Right lung (tissue), 5 donors: ENCODE data around the gene METTL16. TPM values are rescaled to one million over a fixed set of nuclear protein-coding genes. Genes with fewer than 3 reads are reported as not detected.

Experiments
- DNase-seq, 2 donors: peaks; one replicate each; pipeline ENCODE4 v3.0.0-alpha.2; 2013
- polyA plus RNA-seq, 5 donors: library from polyadenylated mRNA; unstranded; fragments of 120-200 nt; gene quantifications; one replicate each; pipeline versions ENCODE4 v1.2.1 to v1.2.3, GENCODE V29; 2013; ENCODE audit warnings: inconsistent platforms in 1 of 5, low replicate concordance in 1 of 5; ENCODE audit not compliant: insufficient read length in 5 of 5, insufficient read depth in 1 of 5

METTL16 gene
- polyA plus RNA-seq, 5 donors: 36.2 to 44.9 (median 38.7) TPM

GRCh38 chr17:2415081-2415480, 96.6 kb downstream of the METTL16 start:
- DNase-seq: no peak

GRCh38 chr17:2414446-2415064, 97.1 kb downstream of the METTL16 start:
- DNase-seq: no peak

GRCh38 chr17:2412561-2413021, 99.1 kb downstream of the METTL16 start:
- no peak for DNase-seq

- no peak for DNase-seq
Measured at GRCh38 chr17:2410951-2411350, 100.7 kb downstream of the METTL16 start.

- no peak for DNase-seq
Measured at GRCh38 chr17:2406903-2407790, 104.5 kb downstream of the METTL16 start.

GRCh38 chr17:2406271-2406902, 105.3 kb downstream of the METTL16 start:
- no peak for DNase-seq

- DNase-seq: no peak
Measured at GRCh38 chr17:2405247-2405926, 106.3 kb downstream of the METTL16 start.

GRCh38 chr17:2403044-2403443, 108.6 kb downstream of the METTL16 start:
- no peak for DNase-seq

GRCh38 chr17:2402544-2402943, 109.1 kb downstream of the METTL16 start:
- no peak for DNase-seq

GRCh38 chr17:2401426-2402221, 110.1 kb downstream of the METTL16 start:
- DNase-seq: peak; percentile 99 to 100

- DNase-seq: peak in 1 of 2 donors; percentile 94
Measured at GRCh38 chr17:2400877-2401425, 110.7 kb downstream of the METTL16 start, which contains the start of gene MNT. Gene MNT, minus strand, starts transcription at chr17:2401060. Its CDS starts 348 bp downstream, at chr17:2400712.

- DNase-seq: no peak
Measured at GRCh38 chr17:2400474-2400866, 111.2 kb downstream of the METTL16 start.

- DNase-seq: peak; percentile 97
Measured at GRCh38 chr17:2399572-2400473, 111.9 kb downstream of the METTL16 start.

- peak in 1 of 2 donors; percentile 45 for DNase-seq
Measured at GRCh38 chr17:2398655-2399571, 112.8 kb downstream of the METTL16 start.

- no peak for DNase-seq
Measured at GRCh38 chr17:2398182-2398581, 113.5 kb downstream of the METTL16 start.

GRCh38 chr17:2397247-2398171, 114.2 kb downstream of the METTL16 start:
- DNase-seq: no peak

- DNase-seq: peak; percentile 93 to 94
Measured at GRCh38 chr17:2396568-2397246, 115.0 kb downstream of the METTL16 start.
